GM12891 (cell line): ENCODE data around the gene PSMA1.
"Not testable (repeated sequence)": the region's sequence is repeated elsewhere in the genome, so short reads cannot be mapped to it uniquely, and the experiment has no call there.

Experiments used
- POLR2A ChIP-seq: IDR thresholded peaks from 2 replicates; pipeline ENCODE4 v1.6.1; 2011; ENCODE audit warnings: low read depth, low read length, control low read depth
- TAF1 ChIP-seq: IDR thresholded peaks from 2 replicates; pipeline ENCODE4 v1.6.1; 2011; ENCODE audit warnings: low read depth, low read length, control low read depth

- not testable (repeated sequence) for TF ChIP-seq TAF1, POLR2A
Observed at GRCh38 chr11:14535166-14535565, 15.0 kb upstream of the PSMA1 start.
